ENCODE measurements around the gene ELOVL6.

GRCh38 chr4:110034026-110034393, 164.4 kb downstream of the ELOVL6 start:
- no peak for TF ChIP-seq EZH2 (IDR thresholded peaks at IDR 0.05; ENCODE audit: borderline replicate concordance)
- TF ChIP-seq, protein P1, sequence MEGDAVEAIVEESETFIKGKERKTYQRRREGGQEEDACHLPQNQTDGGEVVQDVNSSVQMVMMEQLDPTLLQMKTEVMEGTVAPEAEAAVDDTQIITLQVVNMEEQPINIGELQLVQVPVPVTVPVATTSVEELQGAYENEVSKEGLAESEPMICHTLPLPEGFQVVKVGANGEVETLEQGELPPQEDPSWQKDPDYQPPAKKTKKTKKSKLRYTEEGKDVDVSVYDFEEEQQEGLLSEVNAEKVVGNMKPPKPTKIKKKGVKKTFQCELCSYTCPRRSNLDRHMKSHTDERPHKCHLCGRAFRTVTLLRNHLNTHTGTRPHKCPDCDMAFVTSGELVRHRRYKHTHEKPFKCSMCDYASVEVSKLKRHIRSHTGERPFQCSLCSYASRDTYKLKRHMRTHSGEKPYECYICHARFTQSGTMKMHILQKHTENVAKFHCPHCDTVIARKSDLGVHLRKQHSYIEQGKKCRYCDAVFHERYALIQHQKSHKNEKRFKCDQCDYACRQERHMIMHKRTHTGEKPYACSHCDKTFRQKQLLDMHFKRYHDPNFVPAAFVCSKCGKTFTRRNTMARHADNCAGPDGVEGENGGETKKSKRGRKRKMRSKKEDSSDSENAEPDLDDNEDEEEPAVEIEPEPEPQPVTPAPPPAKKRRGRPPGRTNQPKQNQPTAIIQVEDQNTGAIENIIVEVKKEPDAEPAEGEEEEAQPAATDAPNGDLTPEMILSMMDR (IDR thresholded peaks at IDR 0.05; ENCODE audit: poor library complexity) = no peak

Measured in hepatocyte (in vitro differentiated cells).